K562 (cell line): ENCODE measurements around the gene NAT9. TPM values are rescaled to one million over a fixed set of nuclear protein-coding genes. Genes with fewer than 3 reads are reported as not detected.
A peak's percentile ranks its signal among the peaks of the same experiment; 100 is the strongest.

Experiments used
- ATAC-seq: fragments of 200-7000 bp; cut with Tn5 transposase; 3 replicates; pipeline ENCODE4 v1.9.1; 2020; ENCODE audit warnings: moderate library complexity
- BruUV-seq: library from RNA; stranded (reverse); fragments of 400-500 nt; replicated peaks from 2 replicates; lab custom pipeline; 2021; lab: Mats Ljungman, UMichigan
- CTCF ChIA-PET: fragments of 300-600 bp; formaldehyde crosslinking; extraction: SDS; loops from one replicate; lab custom pipeline; 2021; ENCODE audit warnings: low intra/inter-chr PET ratio; lab: Yijun Ruan, JAX
- POLR2A ChIA-PET: fragments of 300-600, 350-650 bp; sonication (Branson Sonifier 250); formaldehyde crosslinking; extraction: SDS; loops from one replicate; lab custom pipeline; 2021; ENCODE audit warnings: antibody characterized with exemption, inconsistent platforms; lab: Yijun Ruan, JAX
- DNase-seq, 4 experiments: peaks; one replicate each; pipeline versions ENCODE4 v3.0.0 to v3.0.0-alpha.2; 2011 to 2018; ENCODE audit warnings: low spot score in 3 of 4, mixed read lengths in 3 of 4; ENCODE audit errors: extremely low read depth in 1 of 4
- FAIRE-seq: peaks from 2 replicates; lab custom pipeline; 2011; peaks lifted over from hg19 to GRCh38; lab: Jason Lieb, UNC
- H2AFZ ChIP-seq: 2 replicates; pipeline ENCODE4 v1.6.0; 2011; ENCODE audit warnings: low read depth, low read length, control low read depth, inconsistent platforms
- H3K27ac ChIP-seq: fragments of 200-600 bp; 3 replicates; pipeline ENCODE4 v1.8.0; 2011; ENCODE audit warnings: low read depth, mild to moderate bottlenecking, control low read depth, inconsistent platforms, low read length, moderate library complexity, mixed read lengths; ENCODE audit errors: extremely low read depth
- H3K27me3 ChIP-seq, 2 experiments: fragments of 300-600 bp in 1 of 2; 2 replicates in 1 of 2; 3 replicates in 1 of 2; pipeline versions ENCODE4 v1.6.0 to v1.8.0; 2011; ENCODE audit warnings: inconsistent platforms in 2 of 2, low read length in 2 of 2, mild to moderate bottlenecking in 1 of 2, mixed read lengths in 1 of 2, moderate library complexity in 1 of 2; ENCODE audit not compliant: control insufficient read depth in 2 of 2, insufficient read depth in 2 of 2
- H3K36me3 ChIP-seq: fragments of 300-600 bp; 3 replicates; pipeline ENCODE4 v1.8.0; 2011; ENCODE audit warnings: mild to moderate bottlenecking, low read length, inconsistent platforms; ENCODE audit not compliant: control insufficient read depth, insufficient read depth
- H3K4me1 ChIP-seq, 2 experiments: fragments of 200-600 bp in 1 of 2; replicated peaks in 1 of 2; 2 replicates in 1 of 2; 3 replicates in 1 of 2; pipeline versions ENCODE4 v1.5.1 to v1.8.0; 2011; ENCODE audit warnings: inconsistent platforms in 2 of 2, low read length in 2 of 2, mild to moderate bottlenecking in 1 of 2, mixed read lengths in 1 of 2, moderate library complexity in 1 of 2; ENCODE audit not compliant: control insufficient read depth in 2 of 2, insufficient read depth in 2 of 2
- H3K4me2 ChIP-seq: 2 replicates; pipeline ENCODE4 v1.6.1; 2011; ENCODE audit warnings: low read length, control low read depth, inconsistent platforms, mixed read lengths; ENCODE audit not compliant: insufficient read depth
- H3K4me3 ChIP-seq: fragments of 200-600 bp; sonication (generic), shearing (Covaris generic); 2 replicates; pipeline ENCODE4 v1.5.1; 2016; ENCODE audit warnings: control low read depth, inconsistent platforms
- H3K79me2 ChIP-seq: fragments of 200-600 bp; 3 replicates; pipeline ENCODE4 v1.8.0; 2011; ENCODE audit warnings: low read length, inconsistent platforms; ENCODE audit not compliant: control insufficient read depth, insufficient read depth
- H3K9ac ChIP-seq, 2 experiments: 2 replicates each; pipeline versions ENCODE4 v1.6.0 to v1.6.1; 2011; ENCODE audit warnings: low read depth in 2 of 2, low read length in 2 of 2, control low read depth in 1 of 2, inconsistent platforms in 1 of 2, mild to moderate bottlenecking in 1 of 2, mixed read lengths in 1 of 2; ENCODE audit not compliant: insufficient read depth in 1 of 2
- H3K9me1 ChIP-seq: one replicate; pipeline ENCODE4 v1.6.0; 2011; ENCODE audit warnings: inconsistent platforms, mild to moderate bottlenecking, low read length, moderate library complexity; ENCODE audit not compliant: control insufficient read depth, insufficient read depth
- H3K9me3 ChIP-seq: replicated peaks from 2 replicates; pipeline ENCODE4 v1.5.1; 2011; ENCODE audit warnings: low read depth, low read length, inconsistent platforms; ENCODE audit not compliant: control insufficient read depth, insufficient read depth
- H4K20me1 ChIP-seq: replicated peaks from 2 replicates; pipeline ENCODE4 v1.6.1; 2011; ENCODE audit warnings: low read length, inconsistent platforms, mixed read lengths; ENCODE audit not compliant: control insufficient read depth, insufficient read depth
- BCL6 ChIP-seq: fragments of 250-450 bp; sonication (Bioruptor Pico); IDR thresholded peaks from 2 replicates; pipeline ENCODE4 v1.4.0; 2020
- FUS ChIP-seq: fragments of 200-400 bp; formaldehyde crosslinking; optimal IDR thresholded peaks from 2 replicates; pipeline ENCODE3; 2017; ENCODE audit warnings: low read depth, low read length
- MTA3 ChIP-seq: fragments of 450-650 bp; formaldehyde crosslinking; IDR thresholded peaks from 2 replicates; pipeline ENCODE4 v1.6.1; 2017; ENCODE audit warnings: mild to moderate bottlenecking, borderline replicate concordance
- SPI1 ChIP-seq: IDR thresholded peaks from 2 replicates; pipeline ENCODE4 v1.6.1; 2011; ENCODE audit warnings: low read depth, low read length, control low read depth, borderline replicate concordance
- ZNF354B ChIP-seq: fragments of 250-450 bp; sonication (Bioruptor Pico); IDR thresholded peaks from 2 replicates; pipeline ENCODE4 v1.4.0; 2020
- ZNF431 ChIP-seq: sonication (generic); formaldehyde crosslinking; IDR thresholded peaks from 2 replicates; pipeline ENCODE4 v1.8.0; 2022; ENCODE audit warnings: mild to moderate bottlenecking, missing genetic modification reagents
- WGBS: fragments of 100-300 bp; shearing (Covaris generic); methylation state at CpG from one replicate; pipeline ENCODE4 v1.1.6; 2016; ENCODE audit warnings: low coverage, mixed read lengths; ENCODE audit not compliant: insufficient coverage; ENCODE audit errors: missing lambda C conversion rate; 5-methylcytosine and 5-hydroxymethylcytosine counted together
- in situ Hi-C: fragments of 300-500 bp; cut with MboI; formaldehyde crosslinking; loops from 4 replicates; pipeline ENCODE4 v1.15.0; 2018; ENCODE audit warnings: inconsistent platforms, mixed read lengths
- intact Hi-C: fragments of 100-400 bp; cut with micrococcal nuclease; formaldehyde crosslinking; loops from 2 replicates; pipeline ENCODE4 v1.14.2; 2022
- polyA plus RNA-seq, 8 experiments: library from polyadenylated mRNA; depleted of rRNA in 4 of 8; stranded (reverse) in 5 of 8; unstranded in 3 of 8; fragments of >200 nt; fragmentation: Nextera tagmentation in 2 of 8; fragmentation: Illumina TruSeq in 1 of 8; extraction: Ambion mirVana in 2 of 8; extraction: Trizol in 1 of 8; gene quantifications; 2 replicates each; pipeline versions ENCODE4 v1.2.1 to v1.2.3, GENCODE V29; 2011 to 2014; ENCODE audit warnings: inconsistent platforms in 1 of 8, missing spikeins in 1 of 8
- total RNA-seq, 7 experiments: library from RNA; depleted of rRNA in 6 of 7; stranded (reverse); fragments of >200 nt in 6 of 7; fragmentation: Illumina TruSeq in 2 of 7; extraction: Trizol in 2 of 7; gene quantifications; 2 replicates each; pipeline versions ENCODE4 v1.2.1 to v1.2.3, GENCODE V29; 2011 to 2021; ENCODE audit warnings: low replicate concordance in 1 of 7

The NAT9 gene
- total and polyA plus RNA-seq, 9 of the 15 experiments (the other 6 are each of a cell fraction or from before 2014, with no cell fraction given) = 4.2 to 63.6 (median 40.8) TPM

DNA sequence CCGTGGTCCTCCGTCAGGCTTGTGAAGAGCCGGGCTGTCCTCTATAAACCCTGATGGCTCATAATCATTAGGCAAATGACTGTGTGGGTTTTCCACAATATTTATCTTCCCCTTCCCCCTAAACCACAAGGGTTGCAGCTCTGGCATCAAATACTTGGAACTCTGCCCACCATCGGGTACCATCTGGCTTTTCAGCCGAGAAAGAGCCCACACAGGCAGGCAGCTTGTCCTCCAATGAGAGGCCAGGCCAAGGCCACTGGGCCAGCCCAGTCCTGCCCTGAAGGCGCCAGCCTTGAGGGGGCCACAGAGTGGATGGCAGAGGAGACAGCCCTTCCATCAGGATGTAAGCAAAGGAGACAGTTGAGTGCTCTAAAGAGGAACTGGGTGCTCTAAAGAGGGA, 31.8 kb upstream of the NAT9 start:
- 79% methylated on average over 6 of the region's 6 CpGs for WGBS
- H3K27me3 ChIP-seq = no peaks in the 10 kb centered on the region
- no peaks in the 10 kb centered on the region for H3K4me1 ChIP-seq
- H4K20me1 ChIP-seq = no peaks in the 10 kb centered on the region; the same call in none of the 2 replicates
- ATAC-seq (no peak), FAIRE-seq (no peak), DNase-seq (no peak)
- H3K4me2 ChIP-seq = no peak overlapping the region
- POLR2A ChIA-PET = interaction anchor here (0.7 kb wide), 1 partner anchor 54 kb away, joined by 3 read pairs; no protein-coding TSS in a partner anchor
- in situ Hi-C loops = no loop called here
- no peak for TF ChIP-seq MTA3
- 0 out of 2 replicates have a peak, but pooled peaks have one; percentile 10 for TF ChIP-seq SPI1
- H2AFZ ChIP-seq = no peak overlapping the region
- CTCF ChIA-PET = no interaction called here
- H3K9me1 ChIP-seq = no peaks in the 10 kb centered on the region
- no peak overlapping the region for H3K4me3 ChIP-seq
- no peaks in the 10 kb centered on the region for H3K9me3 ChIP-seq
- H3K36me3 ChIP-seq = no peaks in the 10 kb centered on the region; the same call in 1 of the 3 replicates
- no peak overlapping the region for H3K27ac ChIP-seq
- H3K79me2 ChIP-seq = no peaks in the 10 kb centered on the region
- intact Hi-C loops = no loop called here
- no peak overlapping the region for H3K9ac ChIP-seq
- no TSS peak for BruUV-seq

GRCh38 chr17:74807441-74807840, 31.3 kb upstream of the NAT9 start:
- intact Hi-C loops (no loop called here), in situ Hi-C loops (no loop called here)
- TF ChIP-seq ZNF354B (CRISPR knock-in tag) = no peak
- no peak for TF ChIP-seq FUS
- no peak for TF ChIP-seq ZNF431
- no peak for TF ChIP-seq BCL6 (CRISPR knock-in tag)
- CTCF ChIA-PET = no interaction called here
- Histone ChIP-seq H3K79me2 (no peaks in the 10 kb centered on the region), H3K27me3 (no peaks in the 10 kb centered on the region), H2AFZ (no peak overlapping the region), H3K9me1 (no peaks in the 10 kb centered on the region), H3K36me3 (no peaks in the 10 kb centered on the region; the same call in 1 of the 3 replicates), H3K9ac (no peak overlapping the region), H4K20me1 (no peaks in the 10 kb centered on the region; the same call in none of the 2 replicates), H3K4me3 (no peak overlapping the region), H3K4me2 (no peak overlapping the region), H3K9me3 (no peaks in the 10 kb centered on the region), H3K4me1 (no peaks in the 10 kb centered on the region), H3K27ac (no peak overlapping the region)
- DNase-seq (no peak), ATAC-seq (no peak), FAIRE-seq (no peak)
- no TSS peak for BruUV-seq
- WGBS = 91% methylated on average over 11 of the region's 13 CpGs
- POLR2A ChIA-PET = interaction anchor here (0.7 kb wide), 1 partner anchor 55 kb away, joined by 3 read pairs; no protein-coding TSS in a partner anchor
